ENCODE data around the gene CACNA2D3.
"Not testable (repeated sequence)": the region's sequence is repeated elsewhere in the genome, so short reads cannot be mapped to it uniquely, and the experiment has no call there.

CACNA2D3 gene

GRCh38 chr3:54622678-54623077 is 500.3 kb downstream of the CACNA2D3 start:
- TF ChIP-seq CTCF (IDR thresholded peaks at IDR 0.05) (no peak), ZFX (IDR thresholded peaks at IDR 0.05; ENCODE audit: borderline replicate concordance) (no peak)
- H3K27ac ChIP-seq = no peak overlapping the region

GRCh38 chr3:54625805-54626787 is 503.7 kb downstream of the CACNA2D3 start:
- TF ChIP-seq ZFX (IDR thresholded peaks at IDR 0.05; ENCODE audit: borderline replicate concordance) (no peak), CTCF (IDR thresholded peaks at IDR 0.05) (no peak)
- H3K27ac ChIP-seq = no peak overlapping the region

- no peak for TF ChIP-seq ZFX (IDR thresholded peaks at IDR 0.05; ENCODE audit: borderline replicate concordance)
- TF ChIP-seq CTCF (IDR thresholded peaks at IDR 0.05) = no peak
- no peak overlapping the region for H3K27ac ChIP-seq
Measured at GRCh38 chr3:54628888-54629441, 506.6 kb downstream of the CACNA2D3 start.

GRCh38 chr3:54630101-54630623 is 507.8 kb downstream of the CACNA2D3 start:
- TF ChIP-seq ZFX (IDR thresholded peaks at IDR 0.05; ENCODE audit: borderline replicate concordance) = no peak
- TF ChIP-seq CTCF (IDR thresholded peaks at IDR 0.05) = no peak
- H3K27ac ChIP-seq = no peak overlapping the region

GRCh38 chr3:54631001-54631400 is 508.6 kb downstream of the CACNA2D3 start:
- not testable (repeated sequence) for H3K27ac ChIP-seq

GRCh38 chr3:54631516-54632325 is 509.4 kb downstream of the CACNA2D3 start:
- H3K27ac ChIP-seq = no peak overlapping the region
- no peak for TF ChIP-seq ZFX (IDR thresholded peaks at IDR 0.05; ENCODE audit: borderline replicate concordance)
- TF ChIP-seq CTCF (IDR thresholded peaks at IDR 0.05) = no peak

GRCh38 chr3:54632326-54632665 is 509.9 kb downstream of the CACNA2D3 start:
- no peak overlapping the region for H3K27ac ChIP-seq
- no peak for TF ChIP-seq ZFX (IDR thresholded peaks at IDR 0.05; ENCODE audit: borderline replicate concordance)
- no peak for TF ChIP-seq CTCF (IDR thresholded peaks at IDR 0.05)
